Glomerular visceral epithelial cell (primary cell): Measurements from ENCODE around the gene UBXN11.

Source experiments
- DNase-seq: peaks from one replicate; pipeline ENCODE4 v3.0.0-alpha.2; 2016; ENCODE audit errors: extremely low spot score

Gene UBXN11

GRCh38 chr1:26285366-26286063 is 20.9 kb downstream of the UBXN11 start:
- no peak for DNase-seq

GRCh38 chr1:26284597-26285347 is 21.7 kb downstream of the UBXN11 start:
- peak; percentile 88 for DNase-seq

- DNase-seq, result no peak
Observed at GRCh38 chr1:26283871-26284596, 22.4 kb downstream of the UBXN11 start.

- DNase-seq, result no peak
Observed at GRCh38 chr1:26283279-26283853, 23.1 kb downstream of the UBXN11 start.

DNA sequence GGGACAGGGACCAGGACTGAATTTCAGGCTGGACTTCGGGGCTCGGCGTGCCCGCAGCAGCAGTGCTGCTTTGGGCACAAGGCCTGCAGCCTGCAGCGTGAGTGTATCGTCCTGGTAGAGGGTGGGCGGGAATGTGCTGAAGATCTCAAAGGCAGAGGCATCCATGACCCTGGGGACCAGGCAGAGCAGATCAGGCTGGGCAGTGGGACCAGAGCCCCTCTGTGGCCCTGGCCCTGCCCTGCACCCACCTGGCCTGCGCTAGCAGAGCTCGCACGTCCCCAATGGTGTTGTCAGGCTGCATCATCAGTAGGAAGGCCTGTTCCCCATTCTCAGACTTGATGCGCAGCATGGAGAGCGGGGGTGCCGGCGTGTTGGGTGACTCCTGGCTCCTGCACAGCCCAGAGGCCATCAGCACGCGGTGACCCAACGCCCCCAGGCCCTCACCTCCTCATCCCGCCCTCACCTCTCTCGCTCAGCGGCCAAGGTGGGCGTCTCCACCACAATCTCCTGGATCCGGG is 24.0 kb downstream of the UBXN11 start:
- DNase-seq, result no peak

DNA sequence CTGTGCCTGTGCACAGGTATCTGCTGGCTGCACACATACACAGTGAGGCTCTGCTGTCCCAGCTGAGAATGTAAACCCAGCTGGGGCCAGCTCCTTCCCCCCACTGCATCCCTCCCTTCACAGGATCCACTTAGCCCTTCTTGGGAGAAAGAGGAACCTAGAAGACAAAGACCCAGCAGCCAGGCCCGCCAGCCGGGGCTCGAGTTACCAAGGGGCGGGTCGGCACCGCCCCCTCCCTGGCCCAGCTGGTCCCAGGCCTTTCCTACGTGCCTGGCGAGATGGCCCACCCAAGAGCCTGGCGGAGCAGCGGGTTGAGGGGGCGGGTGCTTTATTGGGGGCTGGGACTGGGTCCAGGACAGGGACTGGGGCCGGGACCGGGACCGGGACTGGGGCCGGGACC is 24.5 kb downstream of the UBXN11 start:
- DNase-seq, result no peak

GRCh38 chr1:26281091-26281958 is 25.1 kb downstream of the UBXN11 start:
- DNase-seq, result no peak

DNA sequence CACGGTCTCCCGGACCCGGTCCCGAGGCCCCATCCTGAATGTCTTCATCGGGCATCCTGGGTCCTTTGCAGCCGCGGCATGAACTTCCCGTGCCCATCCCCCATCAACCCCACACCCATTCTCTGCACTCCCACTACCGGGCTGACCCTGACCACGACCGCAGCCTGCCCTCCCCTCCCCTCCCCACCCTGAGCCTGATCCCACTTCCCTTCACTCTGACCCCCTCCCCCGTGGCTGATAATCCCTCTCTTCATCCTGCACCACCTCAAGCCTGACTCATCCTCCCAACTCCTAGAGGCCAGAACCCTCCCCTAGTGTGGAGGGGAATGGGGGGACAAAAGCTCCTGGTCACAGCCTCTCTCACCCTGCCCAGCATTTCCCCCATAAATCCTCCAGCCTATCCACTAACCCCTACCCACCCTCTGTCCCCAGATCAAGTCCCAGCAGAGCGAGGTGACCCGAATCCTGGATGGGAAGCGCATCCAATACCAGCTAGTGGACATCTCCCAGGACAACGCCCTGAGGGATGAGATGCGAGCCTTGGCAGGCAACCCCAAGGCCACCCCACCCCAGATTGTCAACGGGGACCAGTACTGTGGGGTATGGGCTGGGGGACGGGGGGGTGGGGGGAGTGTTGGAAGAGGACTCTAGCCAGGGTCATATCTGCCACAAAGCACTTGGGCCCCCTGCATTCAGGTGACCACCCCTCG is 25.9 kb downstream of the UBXN11 start:
- DNase-seq, result peak; percentile 66

DNA sequence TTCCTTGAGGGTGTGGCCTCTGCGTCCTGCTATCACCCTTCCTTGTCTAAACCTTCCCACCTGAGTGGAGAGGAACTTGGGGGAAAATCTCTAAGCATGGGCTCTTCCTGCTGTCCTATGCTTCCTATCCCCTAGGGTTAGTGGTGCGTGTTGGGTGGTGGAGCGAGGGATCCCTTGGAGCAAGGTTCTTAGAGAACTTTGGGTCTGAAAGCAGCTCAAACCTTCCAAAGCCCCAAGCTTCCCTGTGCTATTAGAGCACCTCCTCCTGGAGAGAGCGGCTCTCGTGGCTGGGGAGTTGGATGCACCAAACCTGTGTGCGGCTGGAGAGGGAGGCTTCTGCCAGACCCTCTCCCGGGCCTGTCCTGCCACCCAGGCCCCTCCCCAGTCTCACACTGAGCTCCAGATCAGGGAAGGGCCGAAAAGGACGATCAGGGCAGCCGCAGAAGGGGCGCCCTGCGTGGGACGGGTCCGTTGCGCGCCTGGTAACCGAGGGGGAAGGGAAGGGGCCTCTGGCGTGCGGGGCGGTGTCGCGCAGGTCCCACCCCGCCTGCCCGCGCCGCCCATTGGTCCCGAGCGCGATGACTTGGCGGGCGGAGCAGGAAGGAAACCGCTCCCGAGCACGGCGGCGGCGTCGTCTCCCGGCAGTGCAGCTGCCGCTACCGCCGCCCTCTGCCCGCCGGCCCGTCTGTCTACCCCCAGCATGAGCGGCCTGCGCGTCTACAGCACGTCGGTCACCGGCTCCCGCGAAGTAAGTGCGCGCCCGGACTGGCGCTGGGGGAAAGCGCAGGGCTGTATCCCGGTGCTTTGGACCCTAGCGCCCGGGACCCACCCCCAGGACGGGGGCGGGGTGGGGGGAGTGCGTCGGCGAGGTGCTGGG is 26.7 kb downstream of the UBXN11 start, which contains the start of gene SH3BGRL3:
TSS of gene SH3BGRL3 (plus strand) at position 631 of the 877 bp plus-strand sequence. CDS start at position 701, 70 bp downstream.
- DNase-seq, result peak; percentile 82

DNA sequence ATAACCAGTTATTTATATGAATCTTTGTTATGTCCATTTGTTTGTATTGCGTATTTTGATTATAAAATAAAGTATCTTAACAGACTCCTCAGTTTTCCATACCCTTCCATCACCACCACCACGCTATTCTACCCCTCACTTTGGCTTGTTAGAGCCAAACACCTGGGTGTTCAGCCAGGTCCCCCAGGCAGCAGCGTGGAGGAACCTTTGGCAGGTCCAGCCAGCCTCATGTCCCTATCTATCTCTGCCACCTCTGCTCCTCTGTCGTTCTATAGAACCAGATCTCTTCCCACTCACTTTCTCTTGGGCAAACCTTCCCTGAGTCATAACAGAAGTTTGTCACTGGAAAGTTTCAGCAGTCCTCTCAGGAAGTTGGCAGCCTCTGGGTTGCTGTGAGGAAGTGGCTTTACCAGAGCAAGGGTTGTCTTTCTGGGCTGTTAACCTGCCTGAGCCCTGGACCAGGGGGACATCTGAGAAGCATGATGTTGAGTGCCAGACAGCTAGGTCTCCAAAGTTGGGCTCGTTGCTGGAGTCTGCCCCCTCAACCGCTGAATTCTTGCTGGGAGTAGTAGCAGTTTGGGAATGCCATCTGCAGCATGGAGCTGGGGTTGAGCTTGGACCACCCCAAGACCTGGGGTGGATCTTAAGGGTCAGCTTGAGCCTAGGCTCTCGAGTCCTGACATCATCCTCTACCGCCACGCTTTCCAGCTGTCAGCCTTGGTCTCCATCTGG is 27.5 kb downstream of the UBXN11 start:
- DNase-seq, result peak; percentile 47

DNA sequence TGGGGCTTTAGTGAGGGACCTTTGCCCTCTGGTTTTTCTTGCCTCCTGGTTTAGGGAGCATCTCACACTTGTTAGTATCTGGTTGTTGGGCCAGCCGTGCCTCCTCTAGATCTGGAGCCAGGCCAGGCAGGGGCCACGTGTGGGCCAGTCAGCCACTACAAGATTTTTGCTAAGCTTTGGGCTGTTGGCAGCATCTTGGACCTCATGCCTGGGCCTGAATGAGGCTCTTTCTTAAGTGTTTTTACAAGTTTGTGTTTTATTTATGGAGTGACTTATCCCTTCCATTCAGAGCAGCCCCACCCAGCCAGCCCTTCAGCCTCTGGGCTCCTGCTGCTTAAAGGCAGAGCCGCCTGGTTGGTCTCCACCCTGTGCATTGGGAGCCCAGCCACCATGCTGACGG is 28.1 kb downstream of the UBXN11 start:
- no peak for DNase-seq

DNA sequence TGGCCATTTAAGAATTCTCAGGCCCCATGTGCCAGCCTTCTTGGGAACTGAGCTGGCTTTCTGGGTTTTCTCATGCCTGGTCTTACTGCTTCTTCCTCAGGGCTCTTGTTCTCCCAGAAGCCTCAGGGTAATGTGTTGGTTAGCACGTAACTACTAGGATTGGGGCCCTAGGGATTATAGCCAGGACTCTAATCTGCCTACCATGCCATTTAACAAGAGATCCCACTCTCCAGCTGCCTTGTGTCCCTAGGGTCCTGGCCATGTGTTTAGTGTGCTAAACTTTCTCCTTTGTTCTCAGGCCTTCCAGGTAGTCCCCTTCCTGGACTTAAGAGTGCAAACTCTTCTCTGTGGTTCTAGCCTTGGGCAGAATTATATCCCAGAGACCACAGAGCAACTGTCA is 28.7 kb downstream of the UBXN11 start:
- no peak for DNase-seq

DNA sequence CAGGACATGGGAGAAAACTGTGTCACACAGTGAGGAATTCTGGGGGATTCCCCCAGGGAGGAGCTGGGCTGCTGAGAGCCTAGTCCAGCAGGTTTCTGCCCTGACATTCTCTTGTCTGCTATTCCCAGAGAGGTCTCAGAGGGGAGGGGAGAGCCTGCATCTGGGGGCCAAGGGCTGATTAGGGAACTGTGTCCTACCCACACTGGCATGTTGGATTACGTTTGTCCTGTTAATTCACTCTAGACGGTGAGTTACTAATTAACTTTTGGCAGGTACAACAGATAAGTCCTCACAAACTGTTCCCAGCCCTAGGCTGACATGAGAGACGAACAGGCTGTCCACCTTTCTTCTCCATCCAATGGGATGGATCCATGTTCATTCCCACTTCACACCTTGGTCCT is 29.2 kb downstream of the UBXN11 start:
- no peak for DNase-seq

- DNase-seq, result no peak
Observed at GRCh38 chr1:26276432-26276838, 30.0 kb downstream of the UBXN11 start.

- peak; percentile 88 for DNase-seq
Observed at GRCh38 chr1:26275580-26276431, 30.6 kb downstream of the UBXN11 start.

DNA sequence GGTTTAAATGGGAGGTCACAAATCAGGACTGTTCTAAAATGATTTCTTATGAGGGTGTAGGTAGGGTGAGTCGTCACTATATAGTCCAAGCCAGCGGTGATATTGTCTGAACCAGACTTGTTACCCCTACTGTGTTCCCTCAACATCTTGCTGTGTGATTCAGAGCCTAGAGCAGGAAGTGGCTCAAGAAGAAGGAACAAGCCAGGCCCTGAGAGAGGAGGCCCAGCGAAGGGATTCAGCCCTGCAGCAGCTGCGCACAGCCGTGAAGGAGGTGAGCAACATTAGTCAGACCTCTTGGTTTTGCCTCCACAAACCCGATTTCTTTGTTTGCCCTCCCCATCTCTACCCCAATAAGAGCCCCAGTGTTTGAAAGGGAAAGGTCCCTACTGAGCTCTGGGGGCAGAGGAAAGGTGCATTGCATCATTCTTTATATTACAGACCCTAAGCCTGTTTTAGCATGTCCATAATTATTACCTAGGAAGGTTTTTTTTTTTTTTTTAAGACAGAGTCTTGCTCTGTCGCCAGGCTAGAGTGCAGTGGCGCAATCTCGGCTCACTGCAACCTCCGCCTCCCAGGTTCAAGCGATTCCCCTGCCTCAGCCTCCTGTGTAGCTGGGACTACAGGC is 31.5 kb downstream of the UBXN11 start:
- DNase-seq, result no peak

GRCh38 chr1:26269198-26269550 is 37.3 kb downstream of the UBXN11 start:
- DNase-seq, result no peak
